Stomach (tissue), 4 donors: ENCODE results near the gene ROBO1.

Source experiments
- EP300 ChIP-seq: sonication (generic); formaldehyde crosslinking; IDR thresholded peaks from one replicate; pipeline ENCODE4 v1.6.1; 2017; ENCODE audit warnings: antibody characterized with exemption
- TF ChIP-seq, protein P1 (sequence below), 7 experiments: fragments of 450-650 bp in 4 of 7; fragments of 200-600 bp in 3 of 7; sonication (generic) in 3 of 7; IDR thresholded peaks; one replicate each; pipeline ENCODE4 v1.5.1; 2016 to 2019; ENCODE audit warnings: antibody characterized with exemption in 7 of 7, control low read depth in 2 of 7, mild to moderate bottlenecking in 1 of 7

DNA sequence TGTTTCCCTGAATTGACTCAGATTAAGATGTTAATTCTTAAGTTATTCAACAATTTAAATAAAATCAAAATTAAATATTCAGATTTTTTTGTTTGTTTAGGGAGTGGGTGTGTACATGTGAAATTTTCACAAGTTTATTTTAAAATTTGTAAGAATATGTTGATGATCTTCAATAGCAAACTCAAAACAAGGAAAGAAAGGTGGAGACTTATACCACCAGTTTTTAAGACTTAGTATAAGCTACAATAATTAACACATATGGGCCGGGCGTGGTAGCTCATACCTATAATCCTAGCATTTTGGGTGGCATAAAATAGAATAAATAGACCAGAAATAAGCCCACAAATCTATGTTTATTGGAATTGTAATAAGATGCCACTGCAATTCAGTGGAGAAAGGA is 1084.5 kb downstream of the ROBO1 start:
- TF ChIP-seq, protein P1, sequence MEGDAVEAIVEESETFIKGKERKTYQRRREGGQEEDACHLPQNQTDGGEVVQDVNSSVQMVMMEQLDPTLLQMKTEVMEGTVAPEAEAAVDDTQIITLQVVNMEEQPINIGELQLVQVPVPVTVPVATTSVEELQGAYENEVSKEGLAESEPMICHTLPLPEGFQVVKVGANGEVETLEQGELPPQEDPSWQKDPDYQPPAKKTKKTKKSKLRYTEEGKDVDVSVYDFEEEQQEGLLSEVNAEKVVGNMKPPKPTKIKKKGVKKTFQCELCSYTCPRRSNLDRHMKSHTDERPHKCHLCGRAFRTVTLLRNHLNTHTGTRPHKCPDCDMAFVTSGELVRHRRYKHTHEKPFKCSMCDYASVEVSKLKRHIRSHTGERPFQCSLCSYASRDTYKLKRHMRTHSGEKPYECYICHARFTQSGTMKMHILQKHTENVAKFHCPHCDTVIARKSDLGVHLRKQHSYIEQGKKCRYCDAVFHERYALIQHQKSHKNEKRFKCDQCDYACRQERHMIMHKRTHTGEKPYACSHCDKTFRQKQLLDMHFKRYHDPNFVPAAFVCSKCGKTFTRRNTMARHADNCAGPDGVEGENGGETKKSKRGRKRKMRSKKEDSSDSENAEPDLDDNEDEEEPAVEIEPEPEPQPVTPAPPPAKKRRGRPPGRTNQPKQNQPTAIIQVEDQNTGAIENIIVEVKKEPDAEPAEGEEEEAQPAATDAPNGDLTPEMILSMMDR (IDR thresholded peaks at IDR 0.05), result no peak
- no peak for TF ChIP-seq EP300
